ENCODE measurements around the gene ITGAE.

DNA sequence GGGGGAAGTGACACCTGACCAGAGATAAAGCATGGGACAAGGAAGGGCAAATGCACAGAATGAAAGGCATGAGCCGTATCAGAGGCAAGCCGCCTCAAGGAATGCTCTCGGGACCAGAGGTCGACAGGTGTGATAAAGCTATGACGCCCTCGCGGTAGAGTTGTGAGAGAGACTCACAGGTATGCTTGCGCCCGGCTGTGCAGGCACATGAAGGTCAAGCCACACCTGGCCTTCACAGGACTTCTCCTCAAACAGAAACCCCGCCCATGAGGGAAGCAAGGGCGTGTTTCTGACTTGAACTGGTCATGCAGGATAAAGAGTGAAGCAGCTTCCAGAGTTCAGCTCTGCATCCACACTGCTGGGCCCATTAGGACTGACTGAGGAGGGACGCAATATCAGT, 37.2 kb upstream of the ITGAE start:
- TF ChIP-seq, protein P1, sequence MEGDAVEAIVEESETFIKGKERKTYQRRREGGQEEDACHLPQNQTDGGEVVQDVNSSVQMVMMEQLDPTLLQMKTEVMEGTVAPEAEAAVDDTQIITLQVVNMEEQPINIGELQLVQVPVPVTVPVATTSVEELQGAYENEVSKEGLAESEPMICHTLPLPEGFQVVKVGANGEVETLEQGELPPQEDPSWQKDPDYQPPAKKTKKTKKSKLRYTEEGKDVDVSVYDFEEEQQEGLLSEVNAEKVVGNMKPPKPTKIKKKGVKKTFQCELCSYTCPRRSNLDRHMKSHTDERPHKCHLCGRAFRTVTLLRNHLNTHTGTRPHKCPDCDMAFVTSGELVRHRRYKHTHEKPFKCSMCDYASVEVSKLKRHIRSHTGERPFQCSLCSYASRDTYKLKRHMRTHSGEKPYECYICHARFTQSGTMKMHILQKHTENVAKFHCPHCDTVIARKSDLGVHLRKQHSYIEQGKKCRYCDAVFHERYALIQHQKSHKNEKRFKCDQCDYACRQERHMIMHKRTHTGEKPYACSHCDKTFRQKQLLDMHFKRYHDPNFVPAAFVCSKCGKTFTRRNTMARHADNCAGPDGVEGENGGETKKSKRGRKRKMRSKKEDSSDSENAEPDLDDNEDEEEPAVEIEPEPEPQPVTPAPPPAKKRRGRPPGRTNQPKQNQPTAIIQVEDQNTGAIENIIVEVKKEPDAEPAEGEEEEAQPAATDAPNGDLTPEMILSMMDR (conservative IDR thresholded peaks at IDR 0.05; ENCODE audit: low read length): no peak
- TF ChIP-seq EZH2phosphoT487 (IDR thresholded peaks at IDR 0.05; ENCODE audit: borderline replicate concordance): no peak

Measured in Loucy (cell line).